Spleen (tissue), 11 donors: ENCODE results near the gene MED13. TPM values are rescaled to one million over a fixed set of nuclear protein-coding genes. Genes with fewer than 3 reads are reported as not detected.
A peak's percentile ranks its signal among the peaks of the same experiment; 100 is the strongest.

Experiments used
- DNase-seq: peaks from one replicate; pipeline ENCODE4 v3.0.0-alpha.2; 2020
- H3K27ac ChIP-seq, 8 donors: fragments of 200-600 bp; sonication (generic) in 7 of 8; 1 replicate in 4 of 8; 2 replicates in 4 of 8; pipeline versions ENCODE4 v1.5.0 to v1.8.0; 2016 to 2021; ENCODE audit warnings: inconsistent platforms in 4 of 8, mild to moderate bottlenecking in 4 of 8, moderate library complexity in 1 of 8
- H3K27me3 ChIP-seq, 7 donors: fragments of 200-600 bp; sonication (generic) in 6 of 7; replicated peaks in 1 of 7; 1 replicate in 4 of 7; 2 replicates in 3 of 7; pipeline versions ENCODE4 v1.5.0 to v1.8.0; 2016 to 2021; ENCODE audit warnings: inconsistent platforms in 3 of 7, mild to moderate bottlenecking in 1 of 7
- H3K36me3 ChIP-seq, 6 donors: fragments of 200-600 bp; sonication (generic) in 5 of 6; 1 replicate in 4 of 6; 2 replicates in 2 of 6; pipeline versions ENCODE4 v1.5.0 to v1.8.0; 2016 to 2021; ENCODE audit warnings: inconsistent platforms in 2 of 6
- H3K4me1 ChIP-seq, 6 donors: fragments of 200-600 bp; sonication (generic) in 5 of 6; 1 replicate in 3 of 6; 2 replicates in 3 of 6; pipeline versions ENCODE4 v1.5.0 to v1.8.0; 2016 to 2021; ENCODE audit warnings: inconsistent platforms in 3 of 6
- H3K4me3 ChIP-seq, 8 donors: fragments of 200-600 bp; sonication (generic) in 7 of 8; 1 replicate in 4 of 8; 2 replicates in 4 of 8; pipeline versions ENCODE4 v1.5.0 to v1.8.0; 2016 to 2021; ENCODE audit warnings: inconsistent platforms in 4 of 8, mild to moderate bottlenecking in 4 of 8, moderate library complexity in 2 of 8
- H3K9me3 ChIP-seq, 8 donors: fragments of 200-600 bp; sonication (generic) in 7 of 8; 1 replicate in 4 of 8; 2 replicates in 4 of 8; pipeline versions ENCODE4 v1.5.0 to v1.8.0; 2016 to 2021; ENCODE audit warnings: inconsistent platforms in 4 of 8
- POLR2A ChIP-seq, 3 donors: fragments of 450-650 bp; IDR thresholded peaks; one replicate each; pipeline ENCODE4 v1.5.1; 2017; ENCODE audit warnings: antibody characterized with exemption in 3 of 3, mild to moderate bottlenecking in 1 of 3
- POLR2AphosphoS5 ChIP-seq, 3 donors: sonication (generic); formaldehyde crosslinking; IDR thresholded peaks; one replicate each; pipeline ENCODE4 v1.5.1; 2017; ENCODE audit warnings: antibody characterized with exemption in 3 of 3
- WGBS, 5 donors: extraction: QIAGEN DNeasy Blood & Tissue Kit in 3 of 5; methylation state at CpG; one replicate each; pipeline versions ENCODE4 v1.1.5 to v1.1.7; 2013 to 2018; 5-methylcytosine and 5-hydroxymethylcytosine counted together
- intact Hi-C: fragments of 100-400 bp; cut with DNase I; formaldehyde crosslinking; loops from one replicate; pipeline ENCODE4 v1.15.0; 2023; ENCODE audit warnings: low total_unique reads
- polyA plus RNA-seq, 3 donors: library from polyadenylated mRNA; stranded (reverse); fragments of 200-250 nt; gene quantifications; one replicate each; pipeline ENCODE4 v1.2.1, GENCODE V29; 2013
- total RNA-seq, 7 donors: library from RNA; depleted of rRNA in 3 of 7; stranded (reverse); fragments of >200 nt in 3 of 7; fragmentation: NEBNext Ultra II Directional in 4 of 7; extraction: Animal tissue kit (Norgen Biotek cat#: 25700) in 4 of 7; gene quantifications; one replicate each; pipeline versions ENCODE4 v1.1.0 to v1.2.1, GENCODE V29; 2016 to 2021
- TF ChIP-seq, protein P1 (sequence below), 11 experiments: fragments of 200-600 bp in 7 of 11; fragments of 450-650 bp in 4 of 11; sonication (generic) in 4 of 11; IDR thresholded peaks in 8 of 11; conservative IDR thresholded peaks in 3 of 11; 1 replicate in 7 of 11; 2 replicates in 4 of 11; pipeline versions ENCODE4 v1.4.0 to v1.8.0; 2016 to 2021; ENCODE audit warnings: antibody characterized with exemption in 11 of 11, inconsistent platforms in 4 of 11, mild to moderate bottlenecking in 1 of 11
- donor health status: healthy with polysubstance abuse.
- donor health status: DM: no; HTN: no; CAD: no; lungs with moderate emphysema.
- donor health status: DM: no; HTN: no; CAD: no.
- donor health status: Bipolar disorder and iron deficiency.
- donor health status: healthy.
- donor health status: DM: no; HTN: no; CAD: no.
- donor health status: DM: yes; HTN: yes; CAD: no.

MED13 gene
- total and polyA plus RNA-seq, 10 donors, result 4.0 to 104 (median 79.8) TPM

DNA sequence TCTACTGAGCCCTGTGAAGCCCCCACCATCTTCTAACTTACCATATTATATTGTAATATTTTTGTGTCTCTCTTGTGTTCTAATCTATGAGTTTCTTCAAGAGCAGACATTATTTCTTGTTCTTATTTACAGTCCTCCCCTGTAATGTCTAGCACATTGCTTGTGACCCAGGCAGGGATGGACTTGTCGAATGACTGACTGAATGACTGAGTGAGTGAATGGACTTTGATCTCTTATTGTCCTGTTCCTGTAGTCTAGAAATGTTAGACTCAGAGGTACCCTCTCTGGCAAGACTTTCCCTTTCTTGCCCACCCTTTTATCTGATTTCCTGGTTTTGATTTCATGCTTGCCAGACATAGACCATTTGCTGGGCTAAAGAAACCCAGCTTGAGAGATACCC lies 35.0 kb upstream of the MED13 start:
- Histone ChIP-seq H3K4me3 (no peak overlapping the region), H3K9me3 (no peaks in the 10 kb centered on the region), H3K27ac (no peak overlapping the region), H3K36me3 (no peaks in the 10 kb centered on the region), H3K4me1 (peaks cover 0 to 17% (median 0%) of the 10 kb centered on the region in 6 donors), H3K27me3 (no peaks in the 10 kb centered on the region)
- 88 to 100% (median 94%) methylated on average over 1 of the region's 1 CpG for WGBS, 5 donors
- intact Hi-C loops, result no loop called here
- no peak for DNase-seq
- TF ChIP-seq, protein P1, sequence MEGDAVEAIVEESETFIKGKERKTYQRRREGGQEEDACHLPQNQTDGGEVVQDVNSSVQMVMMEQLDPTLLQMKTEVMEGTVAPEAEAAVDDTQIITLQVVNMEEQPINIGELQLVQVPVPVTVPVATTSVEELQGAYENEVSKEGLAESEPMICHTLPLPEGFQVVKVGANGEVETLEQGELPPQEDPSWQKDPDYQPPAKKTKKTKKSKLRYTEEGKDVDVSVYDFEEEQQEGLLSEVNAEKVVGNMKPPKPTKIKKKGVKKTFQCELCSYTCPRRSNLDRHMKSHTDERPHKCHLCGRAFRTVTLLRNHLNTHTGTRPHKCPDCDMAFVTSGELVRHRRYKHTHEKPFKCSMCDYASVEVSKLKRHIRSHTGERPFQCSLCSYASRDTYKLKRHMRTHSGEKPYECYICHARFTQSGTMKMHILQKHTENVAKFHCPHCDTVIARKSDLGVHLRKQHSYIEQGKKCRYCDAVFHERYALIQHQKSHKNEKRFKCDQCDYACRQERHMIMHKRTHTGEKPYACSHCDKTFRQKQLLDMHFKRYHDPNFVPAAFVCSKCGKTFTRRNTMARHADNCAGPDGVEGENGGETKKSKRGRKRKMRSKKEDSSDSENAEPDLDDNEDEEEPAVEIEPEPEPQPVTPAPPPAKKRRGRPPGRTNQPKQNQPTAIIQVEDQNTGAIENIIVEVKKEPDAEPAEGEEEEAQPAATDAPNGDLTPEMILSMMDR (IDR thresholded peaks at IDR 0.05 in 8 of 11, conservative IDR thresholded peaks at IDR 0.05 in 3 of 11), result no peak
- TF ChIP-seq POLR2A (IDR thresholded peaks at IDR 0.05), result no peak
- TF ChIP-seq POLR2AphosphoS5 (IDR thresholded peaks at IDR 0.05), result no peak

DNA sequence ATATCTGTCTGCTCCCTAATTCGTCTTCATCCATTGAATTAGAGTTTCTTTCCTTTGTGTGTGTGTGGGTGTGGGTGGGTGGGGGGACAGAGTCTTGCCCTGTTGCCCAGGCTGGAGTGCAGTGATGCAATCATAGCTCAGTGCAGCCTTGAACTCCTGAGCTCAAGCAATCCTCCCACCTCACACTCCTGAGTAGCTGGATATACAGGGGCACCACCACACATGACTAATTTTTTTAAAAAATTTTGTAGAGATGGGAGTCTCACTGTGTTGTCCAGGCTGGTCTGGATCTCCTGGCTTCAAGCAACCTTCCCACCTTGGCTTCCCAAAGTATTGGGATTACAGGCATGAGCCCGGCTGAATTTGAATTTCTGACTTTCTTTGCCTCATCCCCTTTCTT lies 34.5 kb upstream of the MED13 start:
- intact Hi-C loops, result no loop called here
- WGBS, 5 donors, result 82 to 95% (median 86%) methylated on average over 2 of the region's 2 CpGs
- TF ChIP-seq POLR2AphosphoS5 (IDR thresholded peaks at IDR 0.05), result no peak
- TF ChIP-seq, protein P1 (IDR thresholded peaks at IDR 0.05 in 8 of 11, conservative IDR thresholded peaks at IDR 0.05 in 3 of 11), result no peak
- TF ChIP-seq POLR2A (IDR thresholded peaks at IDR 0.05), result no peak
- Histone ChIP-seq H3K27ac (no peak overlapping the region), H3K36me3 (no peaks in the 10 kb centered on the region), H3K4me1 (peaks cover 0 to 17% (median 0%) of the 10 kb centered on the region in 6 donors), H3K27me3 (no peaks in the 10 kb centered on the region), H3K4me3 (no peak overlapping the region), H3K9me3 (no peaks in the 10 kb centered on the region)
- DNase-seq, result no peak

DNA sequence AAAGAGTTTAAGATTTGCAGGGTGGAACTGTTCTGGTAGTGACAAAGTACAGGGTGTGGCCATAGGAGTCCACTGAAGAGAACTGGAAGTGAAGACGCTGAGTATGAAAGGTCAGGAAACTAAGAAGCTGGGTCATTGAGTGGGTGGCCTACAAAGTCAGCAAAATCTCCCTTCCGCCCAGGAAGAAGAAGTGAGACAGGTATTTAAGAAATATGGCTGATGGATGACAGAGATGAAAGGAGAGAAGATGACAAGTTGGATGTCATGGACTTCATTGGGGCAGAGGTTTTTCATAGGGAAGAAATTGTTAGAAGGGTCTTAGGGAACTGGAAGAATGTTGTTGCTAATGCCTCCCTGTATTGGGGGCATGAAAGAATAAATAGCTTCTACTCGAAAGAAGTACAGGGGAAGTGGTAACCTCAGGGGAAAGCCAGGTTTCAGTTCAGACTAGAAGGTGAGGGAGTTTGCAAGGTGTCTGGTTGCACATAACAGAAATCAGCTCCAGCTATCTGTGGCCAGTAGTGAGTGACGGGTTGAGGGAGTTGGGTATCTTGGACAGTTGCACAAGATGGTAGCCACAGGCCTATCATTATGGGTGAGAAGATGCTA lies 33.6 kb upstream of the MED13 start:
- no peak for DNase-seq

DNA sequence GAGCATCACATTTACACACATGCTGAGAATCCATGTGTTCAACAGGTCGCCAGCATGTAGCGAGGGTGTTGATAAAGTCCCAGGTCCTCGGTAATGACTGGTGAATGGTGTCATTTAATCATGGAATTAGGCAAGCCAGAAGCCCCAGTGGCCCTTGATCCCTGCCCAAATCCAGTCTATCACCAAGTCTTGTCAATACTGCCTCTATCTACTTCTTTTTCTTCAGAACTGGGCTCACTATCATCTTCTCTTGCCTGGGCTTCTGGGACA lies 31.3 kb upstream of the MED13 start:
- Histone ChIP-seq H3K36me3 (no peaks in the 10 kb centered on the region), H3K4me3 (no peak overlapping the region), H3K9me3 (no peaks in the 10 kb centered on the region), H3K4me1 (peaks cover 3 to 24% (median 10%) of the 10 kb centered on the region in 6 donors), H3K27me3 (no peaks in the 10 kb centered on the region), H3K27ac (no peak overlapping the region)
- intact Hi-C loops, result no loop called here
- DNase-seq, result no peak
- TF ChIP-seq POLR2AphosphoS5 (IDR thresholded peaks at IDR 0.05), result no peak
- TF ChIP-seq, protein P1 (IDR thresholded peaks at IDR 0.05 in 8 of 11, conservative IDR thresholded peaks at IDR 0.05 in 3 of 11), result no peak
- no peak for TF ChIP-seq POLR2A (IDR thresholded peaks at IDR 0.05)
- 92 to 97% (median 95%) methylated on average over 3 of the region's 3 CpGs for WGBS, 5 donors

More for the DNA sequence above, 33.6 kb upstream of the MED13 start:
- H3K27me3 ChIP-seq, result no peaks in the 10 kb centered on the region
- no peak overlapping the region for H3K4me3 ChIP-seq
- no peaks in the 10 kb centered on the region for H3K9me3 ChIP-seq
- peak overlapping the region in 5 of 8 donors; percentile 17 to 50 (median 32) for H3K27ac ChIP-seq
- TF ChIP-seq, protein P1 (IDR thresholded peaks at IDR 0.05 in 8 of 11, conservative IDR thresholded peaks at IDR 0.05 in 3 of 11), result no peak
- TF ChIP-seq POLR2AphosphoS5 (IDR thresholded peaks at IDR 0.05), result no peak
- TF ChIP-seq POLR2A (IDR thresholded peaks at IDR 0.05), result no peak
- WGBS, 5 donors, result 45 to 66% (median 58%) methylated on average over 4 of the region's 4 CpGs
- intact Hi-C loops, result no loop called here
- H3K36me3 ChIP-seq, result no peaks in the 10 kb centered on the region
- peaks cover 2 to 21% (median 5%) of the 10 kb centered on the region in 6 donors for H3K4me1 ChIP-seq
